T-helper 1 cell treated with Interleukin-12 subunit alpha and Interleukin-12 subunit beta and Interleukin-4 antibody, amounts not matched to agents 30 μg/mL and 1 μg/mL, for 36 hours (primary cell): ENCODE measurements around the gene GNAS.

Source experiments
- H3K27ac Mint-ChIP-seq: one replicate; pipeline ENCODE4 v1.8.0; 2021; ENCODE audit warnings: mild to moderate bottlenecking, mixed read lengths
- H3K27me3 Mint-ChIP-seq: one replicate; pipeline ENCODE4 v1.8.0; 2021; ENCODE audit warnings: low read depth, mixed read lengths
- H3K36me3 Mint-ChIP-seq: one replicate; pipeline ENCODE4 v1.8.0; 2021; ENCODE audit warnings: low read depth, mixed read lengths
- H3K4me1 Mint-ChIP-seq: one replicate; pipeline ENCODE4 v1.8.0; 2021; ENCODE audit warnings: low read depth, mixed read lengths
- H3K4me3 Mint-ChIP-seq: one replicate; pipeline ENCODE4 v1.8.0; 2021; ENCODE audit warnings: mild to moderate bottlenecking, moderate library complexity, mixed read lengths
- H3K9me3 Mint-ChIP-seq: one replicate; pipeline ENCODE4 v1.8.0; 2021; ENCODE audit warnings: mixed read lengths

The GNAS gene

DNA sequence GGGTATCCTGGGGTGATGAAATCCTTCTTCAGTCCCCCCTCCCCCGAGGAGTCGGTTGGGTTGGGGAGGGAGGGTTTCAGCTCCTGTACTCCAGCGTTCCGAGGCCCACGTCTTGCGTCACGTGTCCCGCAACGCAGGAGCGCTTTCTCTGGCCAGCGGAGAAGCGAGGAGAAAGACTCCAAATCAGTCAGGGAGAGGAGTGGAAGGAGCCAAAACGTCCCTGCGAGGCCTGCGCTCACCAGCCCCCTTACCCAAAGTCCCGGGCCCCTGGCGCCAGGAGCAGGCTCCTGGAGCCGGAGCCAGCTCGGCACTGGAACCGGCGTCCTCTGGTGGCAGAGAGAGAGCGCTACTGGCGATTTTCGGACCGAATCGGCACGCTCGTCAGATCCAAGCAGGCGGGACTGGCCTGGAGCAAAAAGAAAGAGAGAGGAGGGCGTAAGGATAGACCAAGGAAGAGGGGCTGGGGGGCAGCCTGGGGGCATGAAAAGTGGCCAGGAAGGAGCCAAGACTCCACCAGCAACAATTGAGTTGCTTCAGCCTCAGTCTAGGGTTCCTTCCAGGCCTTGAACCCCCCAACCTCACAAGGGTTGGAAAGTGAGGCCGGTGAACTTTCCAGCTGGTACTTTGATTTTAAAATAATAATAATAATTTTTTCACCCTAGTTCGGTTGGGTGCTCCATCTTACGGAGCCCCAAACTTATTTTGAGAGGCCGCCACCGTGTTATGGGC lies at the start of gene GNAS:
Gene GNAS, plus strand, starts transcription at position 174 of the 729 bp plus-strand sequence.
- Mint-ChIP-seq H3K36me3 (no peaks in the 10 kb centered on the region), H3K4me1 (peaks cover 14% of the 10 kb centered on the region), H3K4me3 (peak within 1 kb of the TSS; percentile 91), H3K27me3 (peaks cover 76% of the 10 kb centered on the region), H3K9me3 (no peaks in the 10 kb centered on the region), H3K27ac (no peak within 1 kb of the TSS)

DNA sequence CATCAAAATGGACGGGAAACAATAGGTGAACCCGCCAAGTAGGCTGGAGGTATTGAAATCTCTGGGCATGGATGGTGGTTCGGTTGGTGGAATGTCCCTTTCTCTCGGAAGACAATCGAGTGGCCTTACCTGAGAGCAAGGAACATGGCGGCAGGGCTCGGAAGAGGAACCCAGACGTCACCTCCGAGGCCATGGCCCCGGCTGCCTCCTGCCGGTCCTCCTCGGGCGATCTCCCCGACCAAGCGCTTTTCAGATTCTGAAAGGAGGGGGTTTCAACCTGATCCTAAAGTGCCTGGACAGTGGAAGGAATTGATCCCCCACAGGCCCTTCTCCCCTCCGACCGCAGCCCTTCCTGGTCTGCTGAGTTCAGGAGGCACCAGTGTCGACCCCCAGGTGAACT lies 49.0 kb upstream of the GNAS start:
- H3K36me3 Mint-ChIP-seq: no peaks in the 10 kb centered on the region
- no peak overlapping the region for H3K4me3 Mint-ChIP-seq
- no peak overlapping the region for H3K27ac Mint-ChIP-seq
- H3K27me3 Mint-ChIP-seq: peaks cover 31% of the 10 kb centered on the region
- H3K9me3 Mint-ChIP-seq: no peaks in the 10 kb centered on the region
- H3K4me1 Mint-ChIP-seq: no peaks in the 10 kb centered on the region

- Mint-ChIP-seq H3K27ac (no peak overlapping the region), H3K4me3 (no peak overlapping the region), H3K9me3 (no peaks in the 10 kb centered on the region), H3K4me1 (no peaks in the 10 kb centered on the region), H3K27me3 (peaks cover 34% of the 10 kb centered on the region), H3K36me3 (no peaks in the 10 kb centered on the region)
These were observed 44.7 kb upstream of the GNAS start for GRCh38 chr20:58807801-58808200.

DNA sequence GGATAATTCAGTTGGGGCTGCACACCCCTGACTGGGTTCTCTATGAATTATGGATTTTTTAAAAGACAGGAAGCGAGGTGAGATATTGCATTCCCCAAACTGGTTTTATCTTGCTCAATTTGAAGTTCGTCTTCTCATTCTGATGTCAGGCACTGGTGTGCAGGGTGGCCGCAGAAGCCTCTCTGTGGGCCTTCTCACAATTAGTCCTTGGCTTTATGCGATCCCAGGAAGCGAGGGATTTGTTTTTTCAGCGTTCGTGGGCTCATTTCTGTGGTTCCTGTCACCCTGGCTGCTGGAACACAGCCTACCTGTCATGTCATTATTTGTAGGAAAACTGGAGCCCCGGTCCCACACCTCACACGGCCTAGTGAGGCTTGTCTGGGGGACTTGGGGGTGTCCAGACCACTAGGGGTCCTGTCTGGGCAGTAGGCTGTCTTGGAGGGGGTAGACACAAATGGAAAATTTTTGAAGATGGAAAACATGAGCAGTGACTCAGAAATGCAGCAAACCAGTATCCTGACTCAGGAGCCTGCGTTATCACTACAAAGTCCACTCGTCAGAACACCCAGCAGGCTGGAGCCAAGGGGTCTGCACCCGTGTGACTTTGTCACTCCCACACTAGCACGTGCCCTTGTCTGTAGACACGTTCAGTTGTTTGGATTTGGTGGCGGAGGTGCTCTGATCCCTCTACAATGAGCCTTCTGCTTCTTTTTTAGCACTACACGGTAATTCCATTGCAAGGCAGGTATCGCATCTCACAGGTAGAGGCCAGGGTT lies 44.1 kb upstream of the GNAS start:
- no peak overlapping the region for H3K27ac Mint-ChIP-seq
- H3K4me1 Mint-ChIP-seq: no peaks in the 10 kb centered on the region
- peaks cover 33% of the 10 kb centered on the region for H3K27me3 Mint-ChIP-seq
- no peak overlapping the region for H3K4me3 Mint-ChIP-seq
- H3K9me3 Mint-ChIP-seq: no peaks in the 10 kb centered on the region
- H3K36me3 Mint-ChIP-seq: no peaks in the 10 kb centered on the region

DNA sequence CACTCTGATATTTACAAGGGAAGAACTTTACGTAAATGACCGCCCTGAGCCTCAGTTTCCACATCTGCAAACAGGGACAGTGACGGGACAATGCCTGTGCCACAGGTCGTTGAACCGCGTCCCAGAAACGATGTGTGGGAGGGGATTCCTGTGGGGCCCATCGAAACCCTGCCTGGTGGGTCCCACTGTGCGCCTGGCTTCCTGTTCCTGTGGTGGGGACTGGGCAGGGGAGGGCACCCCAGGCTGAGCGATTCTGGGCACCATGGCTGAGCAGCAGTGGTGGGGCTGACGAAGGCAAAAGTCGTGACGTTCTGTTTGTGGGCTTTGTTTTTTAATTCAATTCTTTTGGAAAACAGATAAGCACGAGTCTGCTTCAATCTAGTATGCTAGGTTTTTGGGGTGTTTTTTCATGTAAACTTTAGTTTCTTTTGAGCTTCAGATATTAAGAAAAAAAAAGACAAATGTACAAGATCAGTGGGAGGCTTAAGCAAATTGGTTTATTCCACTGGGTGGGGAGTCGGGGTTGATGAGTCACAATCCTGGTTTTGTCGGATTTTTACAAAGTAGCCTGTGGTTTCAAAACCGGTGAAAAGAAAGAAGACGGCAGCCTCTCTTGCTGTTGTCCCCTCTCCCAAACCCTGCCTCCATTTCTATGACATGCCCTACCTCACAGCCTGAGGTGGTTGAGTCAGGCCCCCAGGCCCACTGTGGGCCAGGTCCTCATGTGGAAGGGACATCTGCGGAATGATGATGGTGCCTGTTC lies 42.2 kb upstream of the GNAS start:
- H3K27ac Mint-ChIP-seq: no peak overlapping the region
- H3K36me3 Mint-ChIP-seq: no peaks in the 10 kb centered on the region
- no peaks in the 10 kb centered on the region for H3K4me1 Mint-ChIP-seq
- no peak overlapping the region for H3K4me3 Mint-ChIP-seq
- H3K9me3 Mint-ChIP-seq: no peaks in the 10 kb centered on the region
- H3K27me3 Mint-ChIP-seq: peaks cover 35% of the 10 kb centered on the region

GRCh38 chr20:58810879-58811250 lies 41.7 kb upstream of the GNAS start:
- Mint-ChIP-seq H3K4me1 (no peaks in the 10 kb centered on the region), H3K9me3 (no peaks in the 10 kb centered on the region), H3K27ac (no peak overlapping the region), H3K27me3 (peaks cover 36% of the 10 kb centered on the region), H3K36me3 (no peaks in the 10 kb centered on the region), H3K4me3 (no peak overlapping the region)

DNA sequence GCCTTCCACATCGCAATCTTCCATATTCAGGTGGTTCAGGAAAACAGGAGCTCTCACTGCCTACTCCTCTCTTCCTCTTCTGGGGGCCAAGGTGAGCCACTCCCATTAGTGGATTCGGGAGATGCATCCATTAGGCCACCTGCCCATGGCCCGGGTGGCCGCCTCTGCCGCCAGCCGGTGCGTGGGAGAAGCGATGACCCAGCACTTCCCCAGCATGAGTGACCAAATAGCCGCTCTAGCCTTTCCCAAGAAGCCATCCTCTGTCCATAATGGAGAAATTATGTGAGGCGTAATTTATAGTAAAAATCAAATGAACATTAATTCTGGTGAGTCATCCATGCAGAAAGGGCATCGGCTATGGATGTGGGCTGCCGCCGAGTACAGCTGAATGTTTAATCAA lies 41.2 kb upstream of the GNAS start:
- Mint-ChIP-seq H3K27ac (no peak overlapping the region), H3K4me1 (no peaks in the 10 kb centered on the region), H3K27me3 (peaks cover 33% of the 10 kb centered on the region), H3K4me3 (no peak overlapping the region), H3K9me3 (no peaks in the 10 kb centered on the region), H3K36me3 (no peaks in the 10 kb centered on the region)

DNA sequence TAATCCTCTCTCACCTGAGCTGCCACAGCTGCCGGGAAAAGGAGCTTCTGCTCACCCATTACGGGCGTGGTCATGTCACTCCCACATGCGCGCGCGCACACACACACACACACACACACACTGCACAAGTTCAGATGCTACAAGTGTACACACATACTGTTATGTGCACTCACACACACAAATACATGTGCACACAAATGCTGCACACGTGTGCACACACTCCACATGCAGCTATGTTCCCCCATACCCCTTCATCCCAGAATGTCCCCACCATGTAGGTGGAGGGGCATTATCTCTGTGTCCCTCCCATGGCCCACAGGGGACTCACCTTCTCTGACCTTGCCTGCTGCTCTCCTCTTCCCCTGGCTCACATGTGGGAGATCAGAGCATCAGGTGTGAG lies 39.1 kb upstream of the GNAS start:
- H3K9me3 Mint-ChIP-seq: no peaks in the 10 kb centered on the region
- no peak overlapping the region for H3K4me3 Mint-ChIP-seq
- peaks cover 37% of the 10 kb centered on the region for H3K27me3 Mint-ChIP-seq
- peaks cover 4% of the 10 kb centered on the region for H3K4me1 Mint-ChIP-seq
- H3K27ac Mint-ChIP-seq: no peak overlapping the region
- H3K36me3 Mint-ChIP-seq: no peaks in the 10 kb centered on the region

DNA sequence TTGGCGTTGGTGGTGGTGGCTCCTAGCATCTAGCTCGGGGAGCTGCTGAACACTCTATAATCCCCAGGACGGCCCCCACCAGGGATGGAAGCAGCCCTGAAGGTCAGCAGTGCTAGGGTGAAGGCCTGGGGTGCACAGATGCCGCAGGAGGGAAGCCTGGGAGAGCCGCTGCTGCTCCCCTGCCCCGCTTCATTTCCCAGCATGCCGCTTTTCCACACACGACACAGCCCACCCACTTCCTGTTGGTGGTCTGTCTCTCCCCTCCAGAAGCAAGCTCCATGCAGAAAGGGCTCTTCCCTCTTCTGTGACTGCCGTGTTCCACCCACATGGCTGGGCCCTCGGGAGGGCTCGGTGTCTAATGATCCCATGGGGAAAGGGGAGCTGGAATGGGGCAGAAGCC lies 37.1 kb upstream of the GNAS start:
- Mint-ChIP-seq H3K36me3 (peaks cover 4% of the 10 kb centered on the region), H3K4me3 (no peak overlapping the region), H3K27ac (no peak overlapping the region), H3K4me1 (peaks cover 15% of the 10 kb centered on the region), H3K9me3 (peaks cover 1% of the 10 kb centered on the region), H3K27me3 (peaks cover 25% of the 10 kb centered on the region)

DNA sequence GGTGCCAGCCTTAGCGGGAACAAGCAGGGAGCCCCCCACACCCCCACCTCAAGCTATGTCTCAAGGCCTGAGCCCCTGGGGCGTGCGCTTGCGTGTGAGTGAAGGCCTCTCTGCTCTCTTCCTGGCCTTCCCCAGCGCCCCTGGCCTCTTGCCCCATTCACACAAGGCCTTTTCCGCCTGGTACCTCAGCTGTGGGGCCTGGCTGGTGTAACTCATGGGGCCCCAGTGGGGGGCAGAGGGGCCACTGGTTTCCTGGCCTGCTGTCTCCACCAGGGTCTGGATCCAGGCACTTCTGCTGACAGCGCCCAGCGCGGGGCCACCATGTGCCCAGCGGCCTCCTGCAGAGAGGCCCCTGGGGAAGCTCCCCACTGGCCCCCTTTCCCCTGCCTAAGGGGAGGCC lies 36.5 kb upstream of the GNAS start:
- H3K4me1 Mint-ChIP-seq: peaks cover 15% of the 10 kb centered on the region
- H3K4me3 Mint-ChIP-seq: no peak overlapping the region
- peaks cover 7% of the 10 kb centered on the region for H3K9me3 Mint-ChIP-seq
- H3K27me3 Mint-ChIP-seq: peaks cover 25% of the 10 kb centered on the region
- no peak overlapping the region for H3K27ac Mint-ChIP-seq
- peaks cover 7% of the 10 kb centered on the region for H3K36me3 Mint-ChIP-seq

DNA sequence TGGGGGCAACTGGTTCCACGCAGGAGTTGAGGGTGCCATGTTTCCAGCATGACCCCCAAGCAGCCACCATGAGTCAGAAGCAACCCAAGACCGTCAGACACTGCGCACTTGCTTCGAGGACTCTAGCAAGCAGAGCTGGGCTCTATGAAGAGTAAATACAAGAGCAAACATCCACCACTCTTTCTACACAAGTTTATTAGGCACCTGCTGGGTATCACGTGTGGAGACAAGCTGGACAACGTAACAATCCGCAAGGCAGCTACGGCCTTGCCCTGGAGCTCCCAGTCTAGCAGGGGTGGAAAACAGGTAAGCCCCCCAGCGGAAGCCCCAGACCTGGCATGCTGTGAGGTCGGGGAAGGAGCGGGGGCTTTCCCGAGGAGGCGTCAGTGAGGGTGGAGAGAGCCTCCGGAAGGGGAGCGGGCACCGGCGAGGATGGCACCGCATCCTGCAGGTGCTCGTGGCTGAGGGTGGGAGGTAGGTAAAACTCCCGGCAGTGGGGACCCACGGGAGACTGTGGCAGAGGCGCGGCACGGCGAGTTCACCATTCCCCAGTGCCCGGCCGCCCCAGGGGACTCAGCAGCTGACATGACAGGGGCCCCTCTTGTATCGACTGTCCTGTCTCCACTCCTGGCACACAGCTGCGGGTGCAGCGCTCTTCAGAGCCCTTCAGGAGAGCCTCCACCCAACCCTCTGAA lies 35.4 kb upstream of the GNAS start:
- Mint-ChIP-seq H3K36me3 (peaks cover 10% of the 10 kb centered on the region), H3K4me1 (peaks cover 15% of the 10 kb centered on the region), H3K4me3 (no peak overlapping the region), H3K27ac (no peak overlapping the region), H3K27me3 (peaks cover 26% of the 10 kb centered on the region), H3K9me3 (peaks cover 11% of the 10 kb centered on the region)

- Mint-ChIP-seq H3K4me3 (no peak overlapping the region), H3K9me3 (peaks cover 11% of the 10 kb centered on the region), H3K27ac (no peak overlapping the region), H3K27me3 (peaks cover 25% of the 10 kb centered on the region), H3K36me3 (peaks cover 10% of the 10 kb centered on the region), H3K4me1 (peaks cover 15% of the 10 kb centered on the region)
These were observed 34.8 kb upstream of the GNAS start for GRCh38 chr20:58817748-58818147.

GRCh38 chr20:58818586-58819285 lies 33.8 kb upstream of the GNAS start:
- Mint-ChIP-seq H3K9me3 (peaks cover 11% of the 10 kb centered on the region), H3K4me3 (peak overlapping the region; percentile 4), H3K27ac (peak overlapping the region; percentile 21)

DNA sequence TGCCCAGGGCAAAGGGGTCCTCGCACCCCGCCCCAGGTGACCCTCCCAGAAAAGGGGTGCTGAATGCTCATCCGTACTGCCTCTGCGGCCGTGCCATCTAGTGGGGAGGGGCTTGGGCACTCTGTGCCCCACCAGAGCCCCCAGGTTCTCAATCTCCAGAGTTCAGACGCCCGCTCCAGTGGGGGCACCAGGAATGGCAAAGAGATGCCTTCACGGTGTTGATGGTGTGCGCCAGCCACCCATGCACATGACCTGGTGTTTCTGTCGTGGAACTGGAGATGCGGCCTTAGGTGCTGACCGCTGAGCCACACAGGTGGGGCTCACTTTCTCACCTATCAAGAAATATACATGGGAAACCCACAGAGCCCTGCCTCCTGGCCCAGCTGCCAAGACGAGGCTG lies 32.6 kb upstream of the GNAS start:
- peaks cover 15% of the 10 kb centered on the region for H3K4me1 Mint-ChIP-seq
- peaks cover 11% of the 10 kb centered on the region for H3K9me3 Mint-ChIP-seq
- peaks cover 17% of the 10 kb centered on the region for H3K27me3 Mint-ChIP-seq
- peaks cover 10% of the 10 kb centered on the region for H3K36me3 Mint-ChIP-seq
- no peak overlapping the region for H3K27ac Mint-ChIP-seq
- no peak overlapping the region for H3K4me3 Mint-ChIP-seq

More at GRCh38 chr20:58818586-58819285, 33.8 kb upstream of the GNAS start:
- H3K27me3 Mint-ChIP-seq: peaks cover 22% of the 10 kb centered on the region
- peaks cover 15% of the 10 kb centered on the region for H3K4me1 Mint-ChIP-seq
- H3K36me3 Mint-ChIP-seq: peaks cover 10% of the 10 kb centered on the region
